ENCODE results near the gene WNT6. TPM values are rescaled to one million over a fixed set of nuclear protein-coding genes. Genes with fewer than 3 reads are reported as not detected.
A peak's percentile ranks its signal among the peaks of the same experiment; 100 is the strongest.
"Not testable (repeated sequence)": the region's sequence is repeated elsewhere in the genome, so short reads cannot be mapped to it uniquely, and the experiment has no call there.

WNT6 gene
- total RNA-seq, 4 donors from 2014 or later, result 0.36 to 3.9 (median 2.1) TPM

DNA sequence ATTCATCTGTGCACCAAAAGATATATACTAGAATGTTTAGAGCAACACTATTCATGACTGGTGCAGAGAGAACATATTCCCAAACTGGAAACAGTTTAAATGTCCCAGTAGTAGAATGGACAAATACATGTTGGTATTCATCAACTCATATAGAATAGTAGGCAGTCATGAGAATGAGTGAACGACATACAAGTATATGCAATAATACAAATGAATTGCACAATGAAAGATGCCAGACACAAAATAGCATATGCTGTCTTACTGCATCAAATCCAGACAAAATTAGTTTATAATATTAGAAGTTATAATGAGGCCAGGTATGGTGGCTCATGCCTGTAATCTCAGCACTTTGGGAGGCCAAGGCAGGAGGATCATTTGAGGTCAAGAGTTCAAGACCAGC is 19.7 kb upstream of the WNT6 start:
- DNase-seq (no peak), ATAC-seq (no peak)
- Histone ChIP-seq H3K27ac (peak overlapping the region; percentile 41 to 77 (median 71)), H3K36me3 (no peaks in the 10 kb centered on the region), H3K9me3 (peaks cover 0 to 4% (median 0%) of the 10 kb centered on the region in 3 donors), H3K4me1 (peaks cover 0 to 2% of the 10 kb centered on the region in 2 donors), H3K4me3 (no peak overlapping the region), H3K27me3 (no peaks in the 10 kb centered on the region)
- intact Hi-C loops (cut with DNase I; ENCODE audit: low total_unique reads), result loop anchor here (10.0 kb wide), 2 partner anchors 265 to 445 kb away; partner anchors contain the start of gene CTDSP1
- no peak for TF ChIP-seq CTCF (IDR thresholded peaks at IDR 0.05 in 4 of 5, conservative IDR thresholded peaks at IDR 0.05 in 1 of 5)
- no peak for TF ChIP-seq POLR2A (IDR thresholded peaks at IDR 0.05)
- in situ Hi-C loops (cut with MboI; ENCODE audit: low sequenced_read_pairs in 4 of 4), result loop anchor here in 2 of 4 donors (5.0 to 10.0 kb wide), 2 partner anchors 55 to 123 kb away; partner anchors contain the start of gene CYP27A1 (in 1 of the 2)

GRCh38 chr2:218844334-218844733 is 15.3 kb upstream of the WNT6 start:
- in situ Hi-C loops (cut with MboI; ENCODE audit: low sequenced_read_pairs in 4 of 4), result loop anchor here in 1 of 4 donors (5.0 kb wide), 1 partner anchor 127 kb away; no protein-coding TSS in a partner anchor
- H3K36me3 ChIP-seq; DNase-seq; H3K27ac ChIP-seq; ATAC-seq; H3K27me3 ChIP-seq; H3K9me3 ChIP-seq; H3K4me3 ChIP-seq; intact Hi-C loops (cut with DNase I; ENCODE audit: low total_unique reads); H3K4me1 ChIP-seq: not testable (repeated sequence)

GRCh38 chr2:218846963-218847362 is 12.6 kb upstream of the WNT6 start:
- not testable (repeated sequence) for ATAC-seq, H3K4me1 ChIP-seq, DNase-seq, H3K36me3 ChIP-seq, H3K27ac ChIP-seq, H3K4me3 ChIP-seq, H3K9me3 ChIP-seq, H3K27me3 ChIP-seq
- in situ Hi-C loops (cut with MboI; ENCODE audit: low sequenced_read_pairs in 4 of 4) (loop anchor here in 2 of 4 donors (5.0 kb wide), 2 partner anchors 120 to 135 kb away; partner anchors contain the start of gene TTLL4 (in 1 of the 2)), intact Hi-C loops (cut with DNase I; ENCODE audit: low total_unique reads) (loop anchor here (1.0 to 5.0 kb wide), 3 partner anchors 65 to 137 kb away; partner anchors contain the start of genes CYP27A1 and TTLL4)

DNA sequence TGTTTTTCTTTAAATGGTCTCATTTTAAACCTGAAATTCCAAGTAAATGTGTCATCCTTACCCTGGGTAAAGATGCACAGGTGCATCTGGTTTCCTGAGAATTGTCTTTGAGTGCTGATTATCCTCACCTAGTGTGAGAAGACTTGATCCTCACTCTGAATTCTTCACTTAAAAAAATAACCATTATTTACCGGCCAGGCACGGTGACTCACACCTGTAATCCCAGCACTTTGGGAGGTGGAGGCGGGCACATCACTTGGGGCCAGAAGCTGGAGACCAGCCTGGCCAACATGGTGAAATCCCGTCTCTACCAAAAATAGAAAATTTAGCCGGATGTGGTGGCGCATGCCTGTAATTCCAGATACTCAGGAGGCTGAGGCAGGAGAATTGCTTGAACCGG is 9.9 kb upstream of the WNT6 start:
- Histone ChIP-seq H3K4me1 (peaks cover 3 to 9% of the 10 kb centered on the region in 2 donors), H3K4me3 (no peak overlapping the region), H3K9me3 (no peaks in the 10 kb centered on the region), H3K27ac (no peak overlapping the region), H3K36me3 (no peaks in the 10 kb centered on the region), H3K27me3 (peaks cover 0 to 4% (median 4%) of the 10 kb centered on the region in 3 donors)
- TF ChIP-seq CTCF (IDR thresholded peaks at IDR 0.05 in 4 of 5, conservative IDR thresholded peaks at IDR 0.05 in 1 of 5) (no peak), POLR2A (IDR thresholded peaks at IDR 0.05) (no peak)
- DNase-seq, result no peak
- in situ Hi-C loops (cut with MboI; ENCODE audit: low sequenced_read_pairs in 4 of 4) (loop anchor here (5.0 kb wide), 4 partner anchors 53 to 137 kb away; partner anchors contain the start of gene TTLL4 (in 1 of the 4)), intact Hi-C loops (cut with DNase I; ENCODE audit: low total_unique reads) (loop anchor here (5.0 kb wide), 1 partner anchor 67 kb away; the partner anchor contains the start of gene CYP27A1)
- ATAC-seq, result no peak

DNA sequence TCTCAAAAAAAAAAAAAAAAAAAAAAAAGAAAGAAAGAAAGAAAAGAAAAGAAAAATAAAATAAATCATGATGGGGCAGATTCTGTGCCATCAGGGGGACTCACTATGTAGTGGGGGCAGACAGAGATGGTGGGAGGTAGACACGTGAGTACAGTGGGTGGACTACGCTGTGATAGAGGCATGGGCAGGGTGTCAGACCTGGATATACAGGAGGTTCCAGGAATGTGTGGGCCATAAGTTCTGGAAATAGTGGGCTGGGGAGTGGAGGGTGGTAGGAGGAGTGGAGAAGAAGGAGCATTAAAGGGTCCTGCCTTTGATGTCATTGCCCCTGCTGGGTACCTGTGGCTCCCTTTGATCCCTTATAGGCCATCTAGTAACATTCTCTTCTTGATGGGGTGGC is 8.8 kb upstream of the WNT6 start:
- in situ Hi-C loops (cut with MboI; ENCODE audit: low sequenced_read_pairs in 4 of 4), result loop anchor here in 2 of 4 donors (5.0 kb wide), 2 partner anchors 52 to 128 kb away; no protein-coding TSS in a partner anchor
- Histone ChIP-seq H3K27ac (no peak overlapping the region), H3K27me3 (peaks cover 0 to 4% (median 4%) of the 10 kb centered on the region in 3 donors), H3K36me3 (no peaks in the 10 kb centered on the region), H3K9me3 (no peaks in the 10 kb centered on the region), H3K4me3 (no peak overlapping the region), H3K4me1 (peaks cover 3 to 9% of the 10 kb centered on the region in 2 donors)
- no peak for DNase-seq
- TF ChIP-seq CTCF (IDR thresholded peaks at IDR 0.05 in 4 of 5, conservative IDR thresholded peaks at IDR 0.05 in 1 of 5) (no peak), POLR2A (IDR thresholded peaks at IDR 0.05) (no peak)
- intact Hi-C loops (cut with DNase I; ENCODE audit: low total_unique reads), result no loop called here
- ATAC-seq, result no peak

Measured in gastrocnemius medialis (tissue), 4 donors.